CD14-positive monocyte (primary cell): Measurements from ENCODE around the gene ELMO1. TPM values are rescaled to one million over a fixed set of nuclear protein-coding genes. Genes with fewer than 3 reads are reported as not detected.

Source experiments
- DNase-seq, 3 donors: peaks; one replicate each; pipeline ENCODE4 v3.0.0-alpha.2; 2011 to 2022
- H2AFZ ChIP-seq: 2 replicates; pipeline ENCODE4 v1.6.0; 2012; ENCODE audit warnings: mild to moderate bottlenecking, low read depth, low read length, inconsistent platforms; ENCODE audit not compliant: insufficient read depth, poor library complexity, severe bottlenecking
- H3K27ac ChIP-seq, 2 donors: 1 replicate in 1 of 2; 2 replicates in 1 of 2; pipeline ENCODE4 v1.5.1; 2012 to 2013; ENCODE audit warnings: low read length in 2 of 2, control low read depth in 1 of 2, inconsistent platforms in 1 of 2, low read depth in 1 of 2, mild to moderate bottlenecking in 1 of 2
- H3K27me3 ChIP-seq, 2 donors: one replicate each; pipeline versions ENCODE4 v1.6.0 to v1.6.1; 2011 to 2013; ENCODE audit warnings: low read length in 2 of 2; ENCODE audit not compliant: control insufficient read depth in 2 of 2, insufficient read depth in 2 of 2
- H3K36me3 ChIP-seq, 2 donors: replicated peaks in 1 of 2; 1 replicate in 1 of 2; 2 replicates in 1 of 2; pipeline versions ENCODE4 v1.5.1 to v1.6.1; 2012 to 2013; ENCODE audit warnings: low read length in 2 of 2, control low read depth in 1 of 2, inconsistent platforms in 1 of 2, mild to moderate bottlenecking in 1 of 2; ENCODE audit not compliant: insufficient read depth in 2 of 2, control insufficient read depth in 1 of 2
- H3K4me1 ChIP-seq, 2 donors: 1 replicate in 1 of 2; 2 replicates in 1 of 2; pipeline versions ENCODE4 v1.5.1 to v1.6.1; 2012 to 2013; ENCODE audit warnings: low read length in 2 of 2, control low read depth in 1 of 2, inconsistent platforms in 1 of 2, mild to moderate bottlenecking in 1 of 2, moderate library complexity in 1 of 2; ENCODE audit not compliant: insufficient read depth in 2 of 2, control insufficient read depth in 1 of 2
- H3K4me2 ChIP-seq: replicated peaks from 2 replicates; pipeline ENCODE3; 2012; ENCODE audit warnings: low read length, moderate library complexity, mild to moderate bottlenecking; ENCODE audit not compliant: poor library complexity, severe bottlenecking; ENCODE audit errors: extremely low read depth
- H3K4me3 ChIP-seq, 3 experiments: fragments of 200-600 bp in 1 of 3; sonication (generic) in 1 of 3; replicated peaks in 1 of 3; 1 replicate in 2 of 3; 2 replicates in 1 of 3; pipeline ENCODE4 v1.5.1; 2011 to 2013; ENCODE audit warnings: low read length in 3 of 3, mild to moderate bottlenecking in 3 of 3, control low read depth in 2 of 3, low read depth in 2 of 3, inconsistent platforms in 1 of 3, moderate library complexity in 1 of 3
- H3K79me2 ChIP-seq: 2 replicates; pipeline ENCODE4 v1.6.0; 2012; ENCODE audit warnings: mild to moderate bottlenecking, control low read depth, inconsistent platforms, low read length, moderate library complexity; ENCODE audit not compliant: insufficient read depth
- H3K9ac ChIP-seq: 2 replicates; pipeline ENCODE4 v1.6.0; 2017; ENCODE audit warnings: low read length, mild to moderate bottlenecking; ENCODE audit not compliant: insufficient read depth, poor library complexity, severe bottlenecking
- H3K9me3 ChIP-seq, 2 donors: replicated peaks in 1 of 2; 1 replicate in 1 of 2; 2 replicates in 1 of 2; pipeline versions ENCODE4 v1.5.1 to v1.6.1; 2012 to 2013; ENCODE audit warnings: low read length in 2 of 2, control low read depth in 1 of 2; ENCODE audit not compliant: control insufficient read depth in 1 of 2, insufficient read depth in 1 of 2
- H4K20me1 ChIP-seq: 2 replicates; pipeline ENCODE4 v1.6.0; 2012; ENCODE audit warnings: mild to moderate bottlenecking, low read length, control low read depth, moderate library complexity; ENCODE audit not compliant: insufficient read depth
- H3K27ac Mint-ChIP-seq, 7 donors: one replicate each; pipeline ENCODE4 v1.8.0; 2020; ENCODE audit warnings: mild to moderate bottlenecking in 7 of 7, mixed read lengths in 7 of 7, moderate library complexity in 6 of 7, inconsistent platforms in 2 of 7
- H3K27me3 Mint-ChIP-seq, 3 donors: one replicate each; pipeline ENCODE4 v1.8.0; 2021 to 2022; ENCODE audit warnings: low read depth in 3 of 3, mild to moderate bottlenecking in 3 of 3, mixed read lengths in 3 of 3, moderate library complexity in 3 of 3, inconsistent platforms in 1 of 3
- H3K36me3 Mint-ChIP-seq, 2 donors: one replicate each; pipeline ENCODE4 v1.8.0; 2020; ENCODE audit warnings: mixed read lengths in 2 of 2, inconsistent platforms in 1 of 2, mild to moderate bottlenecking in 1 of 2
- H3K4me1 Mint-ChIP-seq: one replicate; pipeline ENCODE4 v1.8.0; 2020; ENCODE audit warnings: mild to moderate bottlenecking, mixed read lengths
- H3K4me3 Mint-ChIP-seq, 2 donors: one replicate each; pipeline ENCODE4 v1.8.0; 2020; ENCODE audit warnings: mild to moderate bottlenecking in 2 of 2, mixed read lengths in 2 of 2, moderate library complexity in 1 of 2
- H3K9me3 Mint-ChIP-seq, 7 donors: one replicate each; pipeline ENCODE4 v1.8.0; 2020 to 2022; ENCODE audit warnings: mixed read lengths in 7 of 7, mild to moderate bottlenecking in 6 of 7, moderate library complexity in 6 of 7, inconsistent platforms in 2 of 7
- WGBS: methylation state at CpG from one replicate; pipeline ENCODE4 v1.1.5; 2013; ENCODE audit warnings: missing lambda C conversion rate; ENCODE audit not compliant: insufficient coverage; 5-methylcytosine and 5-hydroxymethylcytosine counted together
- intact Hi-C, 2 donors: fragments of 100-400 bp; cut with micrococcal nuclease; formaldehyde crosslinking; loops; one replicate each; pipeline versions ENCODE4 v1.15.0 to v1.15.1; 2023
- polyA plus RNA-seq, 3 donors: library from polyadenylated mRNA; depleted of rRNA in 1 of 3; unstranded in 2 of 3; stranded (reverse) in 1 of 3; fragments of 300-500 nt in 2 of 3; fragments of >200 nt in 1 of 3; fragmentation: Illumina TruSeq in 2 of 3; gene quantifications; 1 replicate in 2 of 3; 2 replicates in 1 of 3; pipeline ENCODE4 v1.2.3, GENCODE V29; 2012 to 2021
- TF ChIP-seq, protein P1 (sequence below): fragments of 200-600 bp; IDR thresholded peaks from one replicate; pipeline ENCODE4 v1.8.0; 2022; ENCODE audit warnings: antibody characterized with exemption, mild to moderate bottlenecking

ELMO1 gene
- polyA plus RNA-seq, 3 donors, result 46.6 to 50.2 (median 46.7) TPM

DNA sequence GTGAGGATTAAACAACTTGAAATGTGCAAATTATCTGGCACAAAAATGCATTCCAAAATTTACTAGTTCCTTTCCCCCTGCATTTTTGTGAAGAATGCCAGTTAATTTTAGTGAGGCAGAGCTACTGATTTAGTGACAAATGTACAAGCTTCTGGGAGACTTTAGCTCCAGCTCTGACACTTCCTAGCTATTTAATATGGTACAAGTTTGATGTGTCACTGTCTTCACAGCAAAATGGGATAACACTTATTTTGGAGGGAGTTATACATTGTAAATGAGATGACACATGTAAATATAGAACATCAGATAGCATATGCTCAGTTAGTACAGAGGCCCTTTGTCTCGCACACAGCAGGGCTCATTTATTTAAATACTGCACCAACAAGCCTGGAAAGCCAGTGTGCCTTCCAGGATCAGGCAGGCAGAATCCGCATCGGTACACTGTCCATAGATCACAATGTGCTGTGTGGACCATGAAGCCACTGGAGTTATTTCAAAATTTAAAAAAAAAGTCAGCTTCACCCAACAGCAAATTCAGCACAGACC lies 48.7 kb downstream of the ELMO1 start:
- H3K27ac Mint-ChIP-seq, result peak overlapping the region in 1 of 7 donors; percentile 48
- peaks cover 0 to 4% (median 1%) of the 10 kb centered on the region in 3 donors for H3K27me3 Mint-ChIP-seq
- Histone ChIP-seq H3K27me3 (no peaks in the 10 kb centered on the region), H4K20me1 (peaks cover 70% of the 10 kb centered on the region), H3K36me3 (peaks cover 0 to 9% of the 10 kb centered on the region in 2 donors), H3K9me3 (peaks cover 8 to 17% of the 10 kb centered on the region in 2 donors), H3K4me2 (no peak overlapping the region), H2AFZ (no peak overlapping the region), H3K9ac (no peak overlapping the region), H3K4me3 (no peak overlapping the region), H3K79me2 (peaks cover 98% of the 10 kb centered on the region), H3K4me1 (peaks cover 2 to 11% of the 10 kb centered on the region in 2 donors), H3K27ac (no peak overlapping the region)
- H3K4me1 Mint-ChIP-seq, result peaks cover 10% of the 10 kb centered on the region
- 100% methylated on average over 3 of the region's 3 CpGs for WGBS
- H3K36me3 Mint-ChIP-seq, result peaks cover 19 to 20% of the 10 kb centered on the region in 2 donors
- H3K4me3 Mint-ChIP-seq, result no peak overlapping the region
- TF ChIP-seq, protein P1, sequence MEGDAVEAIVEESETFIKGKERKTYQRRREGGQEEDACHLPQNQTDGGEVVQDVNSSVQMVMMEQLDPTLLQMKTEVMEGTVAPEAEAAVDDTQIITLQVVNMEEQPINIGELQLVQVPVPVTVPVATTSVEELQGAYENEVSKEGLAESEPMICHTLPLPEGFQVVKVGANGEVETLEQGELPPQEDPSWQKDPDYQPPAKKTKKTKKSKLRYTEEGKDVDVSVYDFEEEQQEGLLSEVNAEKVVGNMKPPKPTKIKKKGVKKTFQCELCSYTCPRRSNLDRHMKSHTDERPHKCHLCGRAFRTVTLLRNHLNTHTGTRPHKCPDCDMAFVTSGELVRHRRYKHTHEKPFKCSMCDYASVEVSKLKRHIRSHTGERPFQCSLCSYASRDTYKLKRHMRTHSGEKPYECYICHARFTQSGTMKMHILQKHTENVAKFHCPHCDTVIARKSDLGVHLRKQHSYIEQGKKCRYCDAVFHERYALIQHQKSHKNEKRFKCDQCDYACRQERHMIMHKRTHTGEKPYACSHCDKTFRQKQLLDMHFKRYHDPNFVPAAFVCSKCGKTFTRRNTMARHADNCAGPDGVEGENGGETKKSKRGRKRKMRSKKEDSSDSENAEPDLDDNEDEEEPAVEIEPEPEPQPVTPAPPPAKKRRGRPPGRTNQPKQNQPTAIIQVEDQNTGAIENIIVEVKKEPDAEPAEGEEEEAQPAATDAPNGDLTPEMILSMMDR, result no peak
- peaks cover 10 to 18% (median 16%) of the 10 kb centered on the region in 7 donors for H3K9me3 Mint-ChIP-seq
- intact Hi-C loops, result no loop called here
- no peak for DNase-seq

DNA sequence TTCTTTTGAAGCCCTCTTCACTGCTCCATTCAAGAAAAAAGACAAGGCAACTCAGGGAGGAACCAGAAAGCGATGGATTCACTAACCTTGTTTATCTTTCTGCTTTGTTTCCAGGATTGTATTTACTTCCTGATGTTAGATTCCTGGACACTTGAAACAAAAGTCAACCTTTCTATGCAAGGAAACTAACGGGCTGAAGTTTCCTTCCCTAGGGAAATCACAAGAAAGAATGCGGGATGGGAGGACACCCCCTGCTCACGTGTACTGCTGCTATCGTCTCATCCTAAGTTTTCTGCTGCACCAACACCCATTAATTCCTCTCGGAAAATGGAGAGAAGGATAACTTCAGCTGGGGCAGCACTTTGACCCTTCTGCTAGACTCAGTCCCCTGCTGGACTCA lies 50.3 kb downstream of the ELMO1 start:
- peaks cover 8 to 17% of the 10 kb centered on the region in 2 donors for H3K9me3 ChIP-seq
- peaks cover 0 to 9% of the 10 kb centered on the region in 2 donors for H3K36me3 ChIP-seq
- no peak overlapping the region for H3K4me3 Mint-ChIP-seq
- no peaks in the 10 kb centered on the region for H3K27me3 ChIP-seq
- peaks cover 6 to 11% of the 10 kb centered on the region in 2 donors for H3K4me1 ChIP-seq
- peaks cover 26% of the 10 kb centered on the region for H3K4me1 Mint-ChIP-seq
- no peak overlapping the region for H2AFZ ChIP-seq
- H4K20me1 ChIP-seq, result peaks cover 75% of the 10 kb centered on the region
- H3K4me3 ChIP-seq, result no peak overlapping the region
- no peak overlapping the region for H3K4me2 ChIP-seq
- H3K27me3 Mint-ChIP-seq, result peaks cover 0 to 4% (median 0%) of the 10 kb centered on the region in 3 donors
- H3K9ac ChIP-seq, result no peak overlapping the region
- TF ChIP-seq, protein P1, result no peak
- no peak overlapping the region for H3K27ac ChIP-seq
- 100% methylated on average over 3 of the region's 6 CpGs for WGBS
- H3K36me3 Mint-ChIP-seq, result peaks cover 24 to 26% of the 10 kb centered on the region in 2 donors
- H3K9me3 Mint-ChIP-seq, result peaks cover 10 to 18% (median 16%) of the 10 kb centered on the region in 7 donors
- intact Hi-C loops, result no loop called here
- no peak overlapping the region for H3K27ac Mint-ChIP-seq
- peaks cover 98% of the 10 kb centered on the region for H3K79me2 ChIP-seq
- DNase-seq, result no peak
